ENCODE measurements around the gene SHISA8. TPM values are rescaled to one million over a fixed set of nuclear protein-coding genes. Genes with fewer than 3 reads are reported as not detected.

Gene SHISA8
- total RNA-seq, 1 experiment from 2014 or later: 2.4 TPM

GRCh38 chr22:41874090-41874489 is 40.8 kb downstream of the SHISA8 start:
- ChIA-PET POLR2A (no interaction called here), CTCF (interaction anchor here (1.5 kb wide), 1 partner anchor 177 kb away, joined by 6 read pairs; no protein-coding TSS in a partner anchor)
- ATAC-seq: no peak
- no peak for TF ChIP-seq ZNF232 (CRISPR knock-in tag; IDR thresholded peaks at IDR 0.05)
- TF ChIP-seq, protein P1, sequence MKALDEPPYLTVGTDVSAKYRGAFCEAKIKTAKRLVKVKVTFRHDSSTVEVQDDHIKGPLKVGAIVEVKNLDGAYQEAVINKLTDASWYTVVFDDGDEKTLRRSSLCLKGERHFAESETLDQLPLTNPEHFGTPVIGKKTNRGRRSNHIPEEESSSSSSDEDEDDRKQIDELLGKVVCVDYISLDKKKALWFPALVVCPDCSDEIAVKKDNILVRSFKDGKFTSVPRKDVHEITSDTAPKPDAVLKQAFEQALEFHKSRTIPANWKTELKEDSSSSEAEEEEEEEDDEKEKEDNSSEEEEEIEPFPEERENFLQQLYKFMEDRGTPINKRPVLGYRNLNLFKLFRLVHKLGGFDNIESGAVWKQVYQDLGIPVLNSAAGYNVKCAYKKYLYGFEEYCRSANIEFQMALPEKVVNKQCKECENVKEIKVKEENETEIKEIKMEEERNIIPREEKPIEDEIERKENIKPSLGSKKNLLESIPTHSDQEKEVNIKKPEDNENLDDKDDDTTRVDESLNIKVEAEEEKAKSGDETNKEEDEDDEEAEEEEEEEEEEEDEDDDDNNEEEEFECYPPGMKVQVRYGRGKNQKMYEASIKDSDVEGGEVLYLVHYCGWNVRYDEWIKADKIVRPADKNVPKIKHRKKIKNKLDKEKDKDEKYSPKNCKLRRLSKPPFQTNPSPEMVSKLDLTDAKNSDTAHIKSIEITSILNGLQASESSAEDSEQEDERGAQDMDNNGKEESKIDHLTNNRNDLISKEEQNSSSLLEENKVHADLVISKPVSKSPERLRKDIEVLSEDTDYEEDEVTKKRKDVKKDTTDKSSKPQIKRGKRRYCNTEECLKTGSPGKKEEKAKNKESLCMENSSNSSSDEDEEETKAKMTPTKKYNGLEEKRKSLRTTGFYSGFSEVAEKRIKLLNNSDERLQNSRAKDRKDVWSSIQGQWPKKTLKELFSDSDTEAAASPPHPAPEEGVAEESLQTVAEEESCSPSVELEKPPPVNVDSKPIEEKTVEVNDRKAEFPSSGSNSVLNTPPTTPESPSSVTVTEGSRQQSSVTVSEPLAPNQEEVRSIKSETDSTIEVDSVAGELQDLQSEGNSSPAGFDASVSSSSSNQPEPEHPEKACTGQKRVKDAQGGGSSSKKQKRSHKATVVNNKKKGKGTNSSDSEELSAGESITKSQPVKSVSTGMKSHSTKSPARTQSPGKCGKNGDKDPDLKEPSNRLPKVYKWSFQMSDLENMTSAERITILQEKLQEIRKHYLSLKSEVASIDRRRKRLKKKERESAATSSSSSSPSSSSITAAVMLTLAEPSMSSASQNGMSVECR (CRISPR knock-in tag; IDR thresholded peaks at IDR 0.05; ENCODE audit: borderline replicate concordance): no peak
- TF ChIP-seq, protein P2, sequence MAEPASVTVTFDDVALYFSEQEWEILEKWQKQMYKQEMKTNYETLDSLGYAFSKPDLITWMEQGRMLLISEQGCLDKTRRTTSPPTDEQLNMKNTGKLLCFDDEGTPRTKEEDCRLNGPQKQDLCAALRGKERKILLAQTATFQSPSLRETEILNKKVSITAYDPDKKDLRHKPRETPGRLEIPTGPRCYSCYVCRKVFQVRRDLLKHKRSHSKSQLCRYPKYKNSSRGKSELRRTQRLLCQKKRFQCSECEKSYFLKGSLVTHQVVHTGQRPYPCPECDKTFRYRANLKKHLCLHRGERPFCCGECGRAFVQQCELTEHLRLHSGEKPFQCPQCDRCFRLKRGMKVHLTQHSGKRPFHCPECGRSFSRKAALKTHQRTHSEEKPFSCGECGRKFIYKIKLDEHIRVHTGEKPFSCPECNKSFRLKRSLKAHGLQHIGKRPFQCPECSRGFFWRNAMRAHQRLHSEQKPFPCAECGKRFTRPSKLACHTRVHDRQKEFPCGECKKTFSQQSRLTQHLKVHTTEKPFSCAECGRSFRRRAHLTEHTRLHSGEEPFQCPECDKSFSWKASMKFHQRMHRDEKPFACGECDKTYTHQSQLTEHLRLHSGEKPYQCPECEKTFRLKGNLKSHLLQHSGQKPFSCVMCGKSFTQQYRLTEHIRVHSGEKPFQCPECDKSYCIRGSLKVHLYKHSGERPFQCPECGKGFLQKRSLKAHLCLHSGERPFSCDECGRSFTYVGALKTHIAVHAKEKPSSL (CRISPR knock-in tag; conservative IDR thresholded peaks at IDR 0.05): no peak
- no peak for TF ChIP-seq ZNF416 (CRISPR knock-in tag; IDR thresholded peaks at IDR 0.05)
- TF ChIP-seq SOX15 (CRISPR knock-in tag; IDR thresholded peaks at IDR 0.05): no peak
- Mint-ChIP-seq H3K36me3 (peaks cover 74% of the 10 kb centered on the region), H3K9me3 (no peaks in the 10 kb centered on the region), H3K27me3 (ENCODE audit: low read depth) (no peaks in the 10 kb centered on the region), H3K27ac (no peak overlapping the region), H3K4me1 (no peaks in the 10 kb centered on the region), H3K4me3 (no peak overlapping the region)
- DNase-seq (ENCODE audit: low spot score): no peak

DNA sequence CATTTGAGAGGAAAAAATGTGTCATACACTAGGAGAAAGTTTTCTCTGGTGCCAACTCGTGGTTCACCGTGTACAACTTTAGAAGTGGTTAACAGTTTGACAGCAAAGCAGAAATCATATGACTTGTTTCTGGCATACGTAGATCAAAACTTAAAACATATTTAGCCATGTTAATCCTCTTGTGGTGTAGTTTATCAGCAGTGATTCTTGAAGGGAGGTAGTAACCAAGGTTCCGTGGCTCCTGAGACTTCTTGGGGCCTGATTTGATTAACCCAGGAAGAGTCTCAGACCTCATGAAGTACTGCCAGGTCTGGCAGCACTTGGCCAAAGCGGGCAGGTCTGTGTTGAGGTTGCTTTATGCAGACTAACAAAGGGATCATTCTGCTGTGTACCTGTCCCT is 41.5 kb downstream of the SHISA8 start:
- ATAC-seq (no peak), DNase-seq (ENCODE audit: low spot score) (no peak)
- TF ChIP-seq ZSCAN18 (CRISPR knock-in tag; IDR thresholded peaks at IDR 0.05): no peak
- TF ChIP-seq MLX (CRISPR knock-in tag; IDR thresholded peaks at IDR 0.05): no peak
- no peak for TF ChIP-seq ETV6 (CRISPR knock-in tag; IDR thresholded peaks at IDR 0.05)
- TF ChIP-seq NFATC4 (CRISPR knock-in tag; IDR thresholded peaks at IDR 0.05): no peak
- Mint-ChIP-seq H3K27me3 (ENCODE audit: low read depth) (no peaks in the 10 kb centered on the region), H3K4me1 (no peaks in the 10 kb centered on the region), H3K27ac (no peak overlapping the region), H3K9me3 (no peaks in the 10 kb centered on the region), H3K36me3 (peaks cover 75% of the 10 kb centered on the region), H3K4me3 (no peak overlapping the region)
- POLR2A ChIA-PET: no interaction called here
- CTCF ChIA-PET: no interaction called here

DNA sequence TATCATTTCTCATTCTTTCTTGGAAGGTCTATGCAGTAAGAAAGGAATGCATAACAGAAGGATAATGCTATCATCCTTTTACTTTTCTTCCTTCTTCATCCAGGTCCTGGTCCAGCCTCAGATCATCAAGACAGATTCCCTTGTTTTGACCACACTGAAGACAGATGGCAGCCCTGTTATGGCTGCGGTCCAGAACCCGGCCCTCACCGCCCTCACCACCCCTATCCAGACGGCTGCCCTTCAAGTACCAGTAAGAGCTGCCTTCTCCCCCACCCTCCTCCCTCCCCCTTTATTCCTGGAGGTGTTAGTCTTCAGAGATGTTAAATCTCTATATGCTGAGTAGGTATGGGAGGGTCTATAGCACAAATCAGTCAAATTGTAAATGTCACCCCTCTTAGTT is 44.1 kb downstream of the SHISA8 start:
- Mint-ChIP-seq H3K27ac (no peak overlapping the region), H3K9me3 (no peaks in the 10 kb centered on the region)
- CTCF ChIA-PET: interaction anchor here (2.3 kb wide), 1 partner anchor 174 kb away, joined by 16 read pairs; no protein-coding TSS in a partner anchor
- TF ChIP-seq EMX1 (CRISPR knock-in tag; IDR thresholded peaks at IDR 0.05) (no peak), TCF7 (CRISPR knock-in tag; IDR thresholded peaks at IDR 0.05; ENCODE audit: low read depth) (no peak), IRF2 (CRISPR knock-in tag; IDR thresholded peaks at IDR 0.05; ENCODE audit: borderline replicate concordance, low read depth) (no peak), CBFB (CRISPR knock-in tag; IDR thresholded peaks at IDR 0.05; ENCODE audit: low read depth) (no peak), NFYB (CRISPR knock-in tag; conservative IDR thresholded peaks at IDR 0.05; ENCODE audit: low read depth) (no peak), ETV6 (CRISPR knock-in tag; IDR thresholded peaks at IDR 0.05) (no peak), E2F5 (CRISPR knock-in tag; IDR thresholded peaks at IDR 0.05) (no peak), ZSCAN18 (CRISPR knock-in tag; IDR thresholded peaks at IDR 0.05) (no peak), FOXJ3 (CRISPR knock-in tag; IDR thresholded peaks at IDR 0.05; ENCODE audit: borderline replicate concordance) (no peak), ELF4 (CRISPR knock-in tag; IDR thresholded peaks at IDR 0.05; ENCODE audit: low read depth) (no peak), AR (CRISPR knock-in tag; IDR thresholded peaks at IDR 0.05) (no peak)

More for the DNA sequence above, 44.1 kb downstream of the SHISA8 start:
- Mint-ChIP-seq H3K4me1 (no peaks in the 10 kb centered on the region), H3K27me3 (ENCODE audit: low read depth) (no peaks in the 10 kb centered on the region), H3K36me3 (peaks cover 71% of the 10 kb centered on the region), H3K4me3 (no peak overlapping the region)
- ATAC-seq (no peak), DNase-seq (ENCODE audit: low spot score) (no peak)
- POLR2A ChIA-PET: no interaction called here

Data from WTC11 (cell line).